Right lobe of liver (tissue), 4 donors: ENCODE results near the gene SDF4.

Experiments used
- POLR2A ChIP-seq: fragments of 450-650 bp; IDR thresholded peaks from one replicate; pipeline ENCODE4 v1.6.1; 2017; ENCODE audit warnings: antibody characterized with exemption, mild to moderate bottlenecking
- TF ChIP-seq, protein P1 (sequence below), 4 donors: fragments of 200-600 bp in 3 of 4; fragments of 450-650 bp in 1 of 4; IDR thresholded peaks; one replicate each; pipeline versions ENCODE4 v1.5.1 to v1.8.0; 2016 to 2022; ENCODE audit warnings: antibody characterized with exemption in 4 of 4, mild to moderate bottlenecking in 2 of 4
- donor health status: DM: no; HTN: no; CAD: no.
- donor health status: DM: no; HTN: no; CAD: no.
- donor health status: DM: no; HTN: yes; CAD: no.

DNA sequence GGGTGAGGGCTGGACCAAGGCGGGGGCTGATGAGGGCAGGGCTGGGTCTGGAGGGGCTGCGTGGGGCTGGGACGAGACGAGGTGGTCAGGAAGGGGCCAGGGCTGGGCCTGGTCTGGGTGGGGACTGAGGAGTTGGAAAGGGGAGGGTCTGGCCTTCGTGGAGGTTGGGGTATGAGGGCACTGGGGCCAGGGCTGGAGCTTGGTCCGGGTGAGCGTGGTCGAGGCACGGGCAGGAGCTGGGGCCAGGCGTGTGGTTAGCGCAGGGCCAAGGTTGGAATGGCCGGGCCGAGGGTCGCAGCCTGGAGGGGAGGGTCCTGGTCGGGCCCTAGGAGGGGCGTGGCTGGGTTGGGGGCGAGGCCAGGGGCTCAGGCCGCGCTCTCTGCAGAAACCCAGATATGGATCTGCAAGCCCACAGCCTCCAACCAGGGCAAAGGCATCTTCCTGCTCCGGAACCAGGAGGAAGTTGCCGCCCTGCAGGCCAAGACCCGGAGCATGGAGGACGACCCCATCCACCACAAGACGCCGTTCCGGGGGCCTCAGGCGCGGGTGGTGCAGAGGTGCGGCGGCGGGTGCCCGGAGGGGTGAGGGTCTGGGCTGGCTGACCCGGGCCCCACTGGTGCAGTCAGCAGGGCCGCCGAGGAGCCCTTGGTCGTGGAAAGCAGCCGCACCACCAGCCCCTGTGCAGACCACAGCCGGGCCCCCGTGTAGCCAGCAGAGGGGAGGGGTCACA lies 49.1 kb downstream of the SDF4 start:
- TF ChIP-seq, protein P1, sequence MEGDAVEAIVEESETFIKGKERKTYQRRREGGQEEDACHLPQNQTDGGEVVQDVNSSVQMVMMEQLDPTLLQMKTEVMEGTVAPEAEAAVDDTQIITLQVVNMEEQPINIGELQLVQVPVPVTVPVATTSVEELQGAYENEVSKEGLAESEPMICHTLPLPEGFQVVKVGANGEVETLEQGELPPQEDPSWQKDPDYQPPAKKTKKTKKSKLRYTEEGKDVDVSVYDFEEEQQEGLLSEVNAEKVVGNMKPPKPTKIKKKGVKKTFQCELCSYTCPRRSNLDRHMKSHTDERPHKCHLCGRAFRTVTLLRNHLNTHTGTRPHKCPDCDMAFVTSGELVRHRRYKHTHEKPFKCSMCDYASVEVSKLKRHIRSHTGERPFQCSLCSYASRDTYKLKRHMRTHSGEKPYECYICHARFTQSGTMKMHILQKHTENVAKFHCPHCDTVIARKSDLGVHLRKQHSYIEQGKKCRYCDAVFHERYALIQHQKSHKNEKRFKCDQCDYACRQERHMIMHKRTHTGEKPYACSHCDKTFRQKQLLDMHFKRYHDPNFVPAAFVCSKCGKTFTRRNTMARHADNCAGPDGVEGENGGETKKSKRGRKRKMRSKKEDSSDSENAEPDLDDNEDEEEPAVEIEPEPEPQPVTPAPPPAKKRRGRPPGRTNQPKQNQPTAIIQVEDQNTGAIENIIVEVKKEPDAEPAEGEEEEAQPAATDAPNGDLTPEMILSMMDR (IDR thresholded peaks at IDR 0.05) = no peak
- no peak for TF ChIP-seq POLR2A
